GM12873 (cell line): ENCODE data around the gene THAP12.

ENCODE experiments used
- TF ChIP-seq, protein P1 (sequence below): IDR thresholded peaks from 2 replicates; pipeline ENCODE4 v1.5.1; 2012; ENCODE audit warnings: low read depth, mild to moderate bottlenecking, moderate library complexity, low read length, control low read depth; ENCODE audit not compliant: insufficient read depth; ENCODE audit errors: missing control alignments

The THAP12 gene

DNA sequence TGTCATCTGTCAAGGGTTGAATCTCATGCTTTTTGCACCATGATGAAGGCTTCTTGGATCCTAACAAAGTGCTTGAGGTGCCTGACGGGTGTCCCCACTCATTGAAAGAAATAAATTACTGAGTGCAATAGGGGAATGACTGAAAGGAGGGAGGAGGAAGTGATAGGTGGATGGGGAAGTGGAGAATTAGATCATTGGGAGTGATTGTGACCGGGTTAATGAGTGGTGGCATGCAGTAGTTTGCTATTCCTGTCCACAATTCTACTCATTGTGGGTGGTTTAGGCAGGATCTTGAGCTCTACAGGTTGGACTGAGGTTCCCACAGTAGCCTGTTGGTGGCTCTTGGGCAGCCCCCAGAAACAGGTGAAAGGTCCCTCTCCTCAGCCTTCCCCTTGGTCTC lies 44.3 kb downstream of the THAP12 start:
- TF ChIP-seq, protein P1, sequence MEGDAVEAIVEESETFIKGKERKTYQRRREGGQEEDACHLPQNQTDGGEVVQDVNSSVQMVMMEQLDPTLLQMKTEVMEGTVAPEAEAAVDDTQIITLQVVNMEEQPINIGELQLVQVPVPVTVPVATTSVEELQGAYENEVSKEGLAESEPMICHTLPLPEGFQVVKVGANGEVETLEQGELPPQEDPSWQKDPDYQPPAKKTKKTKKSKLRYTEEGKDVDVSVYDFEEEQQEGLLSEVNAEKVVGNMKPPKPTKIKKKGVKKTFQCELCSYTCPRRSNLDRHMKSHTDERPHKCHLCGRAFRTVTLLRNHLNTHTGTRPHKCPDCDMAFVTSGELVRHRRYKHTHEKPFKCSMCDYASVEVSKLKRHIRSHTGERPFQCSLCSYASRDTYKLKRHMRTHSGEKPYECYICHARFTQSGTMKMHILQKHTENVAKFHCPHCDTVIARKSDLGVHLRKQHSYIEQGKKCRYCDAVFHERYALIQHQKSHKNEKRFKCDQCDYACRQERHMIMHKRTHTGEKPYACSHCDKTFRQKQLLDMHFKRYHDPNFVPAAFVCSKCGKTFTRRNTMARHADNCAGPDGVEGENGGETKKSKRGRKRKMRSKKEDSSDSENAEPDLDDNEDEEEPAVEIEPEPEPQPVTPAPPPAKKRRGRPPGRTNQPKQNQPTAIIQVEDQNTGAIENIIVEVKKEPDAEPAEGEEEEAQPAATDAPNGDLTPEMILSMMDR, result no peak

DNA sequence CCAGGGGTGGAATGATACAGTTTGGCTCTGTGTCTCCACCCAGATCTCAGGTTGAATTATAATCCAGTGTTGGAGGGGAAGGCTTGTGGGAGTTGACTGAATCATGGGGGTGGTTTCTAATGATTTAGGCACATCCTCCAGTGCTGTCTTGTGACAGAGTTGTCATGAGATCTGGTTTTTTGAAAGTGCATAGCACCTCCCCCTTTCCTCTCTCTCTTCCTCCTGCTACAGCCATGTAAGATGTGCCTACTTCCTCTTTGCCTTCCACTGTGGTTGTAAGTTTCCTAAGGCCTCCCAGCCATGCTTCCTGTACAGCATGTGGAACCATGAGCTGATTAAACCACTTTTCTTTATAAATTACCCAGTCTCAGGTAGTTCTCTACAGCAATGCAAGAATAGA lies 45.1 kb downstream of the THAP12 start:
- TF ChIP-seq, protein P1, result no peak

DNA sequence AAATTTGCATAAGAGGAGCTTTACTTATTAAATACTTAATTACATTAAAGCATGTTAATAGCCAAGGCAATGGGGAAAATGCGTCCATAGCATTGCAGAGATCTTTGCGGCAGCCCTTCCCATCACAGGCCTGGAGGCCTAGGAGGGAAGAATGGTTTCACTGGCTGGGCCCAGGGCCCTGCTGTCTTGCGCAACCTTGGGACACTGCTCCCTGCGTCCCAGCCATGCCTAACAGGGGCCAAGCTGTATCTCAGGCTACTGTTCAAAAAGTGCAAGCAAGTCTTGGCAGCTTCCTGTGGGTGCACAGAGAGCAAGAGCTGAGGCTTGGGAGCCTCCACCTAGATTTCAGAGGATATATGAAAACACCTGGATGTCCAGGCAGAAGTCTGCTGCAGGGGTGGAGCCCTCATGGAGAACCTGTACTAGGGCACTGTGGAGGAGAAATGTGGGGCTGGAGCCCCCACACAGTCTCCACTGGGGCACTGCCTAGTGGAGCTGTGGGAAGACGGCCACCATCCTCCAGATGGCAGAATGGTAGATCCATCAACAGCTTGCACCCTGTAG lies 46.0 kb downstream of the THAP12 start:
- TF ChIP-seq, protein P1, result no peak

DNA sequence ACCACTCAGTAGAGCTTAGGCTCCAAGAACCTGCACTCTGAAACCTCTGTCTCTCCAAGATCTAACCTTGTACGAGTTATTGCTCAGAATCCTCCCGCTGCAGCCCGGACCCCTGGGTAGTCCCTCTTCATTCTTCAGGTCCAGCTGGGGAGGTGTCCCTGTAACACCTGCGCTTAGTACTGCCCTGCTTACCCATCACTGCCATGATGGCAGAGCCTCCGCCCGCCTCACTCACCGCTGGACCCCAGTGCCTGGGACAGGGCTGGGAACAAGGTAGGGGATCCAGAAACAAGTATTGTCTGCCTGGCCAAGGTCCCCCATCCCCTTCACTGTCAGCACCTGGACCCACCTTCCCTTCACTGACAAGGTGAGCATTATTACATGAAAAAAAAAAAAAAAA lies 50.3 kb downstream of the THAP12 start:
- TF ChIP-seq, protein P1, result no peak

DNA sequence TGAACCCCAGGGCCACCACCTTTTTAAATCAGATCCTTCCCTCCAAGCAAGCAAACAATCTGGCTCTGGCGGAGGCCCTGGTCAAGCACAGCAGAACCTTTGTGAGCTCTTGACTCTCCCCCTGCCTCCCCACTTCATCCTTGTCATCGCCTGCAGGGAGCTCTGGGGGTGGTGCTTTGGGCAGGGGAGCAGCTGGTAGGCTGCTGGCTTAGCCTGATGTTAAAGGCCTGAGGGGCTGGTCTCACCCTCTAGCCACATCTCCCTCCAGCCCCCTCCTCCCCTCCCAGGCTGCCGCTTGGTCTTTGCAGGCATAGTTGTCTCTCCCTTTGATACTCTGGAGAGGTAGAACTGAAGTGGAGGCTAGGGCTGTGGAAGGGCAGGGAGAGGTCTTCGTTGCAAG lies 50.9 kb downstream of the THAP12 start:
- TF ChIP-seq, protein P1, result no peak

DNA sequence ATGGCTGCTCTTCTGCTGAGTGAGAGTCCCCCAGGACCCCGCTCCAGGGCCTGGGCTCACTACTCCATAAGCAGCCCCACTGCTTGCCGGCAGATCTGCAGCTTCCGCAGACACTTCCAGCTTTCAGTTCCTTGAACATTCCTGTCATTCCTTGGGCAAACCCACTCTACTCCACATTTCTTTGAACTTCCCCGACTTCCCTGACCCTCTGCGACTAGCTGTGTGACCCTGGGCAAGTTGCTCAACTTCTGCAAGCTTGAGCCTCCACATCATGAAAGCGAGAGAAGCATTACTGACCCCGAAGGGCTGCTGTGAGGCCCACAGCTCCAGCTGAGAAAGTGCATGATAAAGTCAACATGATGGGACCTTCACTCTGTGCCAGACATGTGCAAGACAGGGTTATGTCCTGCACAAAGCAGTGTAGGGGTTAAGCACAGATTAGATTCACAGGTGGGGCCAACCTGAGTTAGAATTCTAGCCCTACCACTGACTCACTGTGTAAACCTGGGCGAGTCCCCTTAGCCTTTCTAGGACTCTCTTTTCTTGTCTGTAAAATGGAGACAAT lies 51.8 kb downstream of the THAP12 start:
- TF ChIP-seq, protein P1, result no peak

DNA sequence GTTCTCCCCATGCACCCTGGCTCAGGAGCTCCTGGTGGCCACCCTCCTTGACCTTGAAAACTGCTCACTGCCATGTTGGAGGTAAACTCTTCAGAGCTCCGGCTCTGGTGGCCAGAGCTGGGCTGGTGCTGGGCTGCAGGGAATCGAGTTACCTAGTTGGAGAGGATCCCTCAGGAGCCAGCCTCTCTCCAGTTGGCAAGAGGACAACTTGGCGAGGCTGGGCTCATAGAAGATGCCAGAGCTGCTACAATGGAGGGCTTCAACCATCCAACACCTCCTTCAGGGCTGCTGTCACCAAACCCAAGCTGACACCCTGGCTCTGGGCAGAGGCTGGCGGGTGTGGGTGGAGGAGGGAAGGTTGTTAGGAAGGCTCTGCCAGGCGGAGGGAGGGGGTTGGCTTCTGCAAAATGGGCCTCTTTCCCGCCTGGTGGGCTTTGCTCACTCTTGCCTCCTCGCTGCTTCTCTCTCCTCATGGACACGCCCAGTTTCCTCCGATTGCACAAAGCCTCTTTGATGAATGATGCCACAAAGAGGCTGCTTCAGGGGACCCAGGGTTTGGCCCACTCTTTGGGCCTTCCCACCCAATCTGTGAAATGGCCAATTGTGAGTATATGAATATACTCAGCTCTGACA lies 53.1 kb downstream of the THAP12 start:
- TF ChIP-seq, protein P1, result no peak
